OCI-LY1 (cell line): Measurements from ENCODE around the gene MOK.

Experiments
- H2AFZ ChIP-seq: fragments of 200-600 bp; sonication (generic), shearing (Covaris generic); 2 replicates; pipeline ENCODE4 v1.6.0; 2014; ENCODE audit warnings: antibody characterized with exemption, mild to moderate bottlenecking, low read length
- H3F3A ChIP-seq: fragments of 200-600 bp; sonication (generic), shearing (Covaris generic); 2 replicates; pipeline ENCODE4 v1.6.0; 2014; ENCODE audit warnings: mild to moderate bottlenecking, antibody characterized with exemption, low read length, moderate library complexity; ENCODE audit not compliant: insufficient read depth
- H3K27ac ChIP-seq: fragments of 200-600 bp; sonication (generic); 2 replicates; pipeline ENCODE4 v1.5.1; 2014; ENCODE audit warnings: low read length, mixed run types, mild to moderate bottlenecking, low read depth; ENCODE audit not compliant: poor library complexity, severe bottlenecking
- H3K27me3 ChIP-seq: fragments of 200-600 bp; sonication (generic); 2 replicates; pipeline ENCODE4 v1.6.0; 2014; ENCODE audit warnings: antibody characterized with exemption, mild to moderate bottlenecking, low read length, moderate library complexity; ENCODE audit not compliant: insufficient read depth
- H3K36me3 ChIP-seq: fragments of 200-600 bp; sonication (generic); 2 replicates; pipeline ENCODE4 v1.6.1; 2014; ENCODE audit warnings: mild to moderate bottlenecking, antibody characterized with exemption, low read length, moderate library complexity, mixed read lengths; ENCODE audit not compliant: insufficient read depth
- H3K4me1 ChIP-seq: fragments of 200-600 bp; sonication (generic); 2 replicates; pipeline ENCODE4 v1.5.1; 2014; ENCODE audit warnings: mild to moderate bottlenecking, low read length, moderate library complexity; ENCODE audit not compliant: insufficient read depth, severe bottlenecking
- H3K4me2 ChIP-seq: fragments of 200-600 bp; sonication (generic), shearing (Covaris generic); 2 replicates; pipeline ENCODE4 v1.6.1; 2014; ENCODE audit warnings: low read length
- H3K4me3 ChIP-seq: fragments of 200-600 bp; sonication (generic); 2 replicates; pipeline ENCODE4 v1.5.1; 2014; ENCODE audit warnings: low read length, low read depth, mild to moderate bottlenecking, mixed read lengths; ENCODE audit not compliant: poor library complexity, severe bottlenecking
- H3K79me2 ChIP-seq: fragments of 200-600 bp; shearing (Covaris generic); 2 replicates; pipeline ENCODE4 v1.6.1; 2016; ENCODE audit warnings: mixed run types, low read length, mixed read lengths; ENCODE audit not compliant: insufficient read depth
- H3K9ac ChIP-seq: fragments of 200-600 bp; sonication (generic), shearing (Covaris generic); 2 replicates; pipeline ENCODE4 v1.6.1; 2014; ENCODE audit warnings: mild to moderate bottlenecking, low read length, mixed read lengths
- H3K9me2 ChIP-seq: fragments of 200-600 bp; sonication (generic), shearing (Covaris generic); 2 replicates; pipeline ENCODE4 v1.6.1; 2014; ENCODE audit warnings: low read depth, mild to moderate bottlenecking, low read length, mixed read lengths
- H3K9me3 ChIP-seq: fragments of 200-600 bp; shearing (Covaris generic); 2 replicates; pipeline ENCODE4 v1.6.1; 2014; ENCODE audit warnings: low read length, mixed read lengths
- H4K20me1 ChIP-seq: fragments of 200-600 bp; sonication (generic), shearing (Covaris generic); 2 replicates; pipeline ENCODE4 v1.6.0; 2016; ENCODE audit warnings: mild to moderate bottlenecking, low read length; ENCODE audit not compliant: insufficient read depth
- EZH2 ChIP-seq: fragments of 200-600 bp; sonication (generic), shearing (Covaris generic); IDR thresholded peaks from 2 replicates; pipeline ENCODE4 v1.8.0; 2017; ENCODE audit warnings: borderline replicate concordance, mixed run types, mild to moderate bottlenecking, antibody characterized with exemption, low read length, moderate library complexity, mixed read lengths
- TF ChIP-seq, protein P1 (sequence below): fragments of 200-600 bp; sonication (generic), shearing (Covaris generic); IDR thresholded peaks from 2 replicates; pipeline ENCODE4 v1.5.1; 2017; ENCODE audit warnings: mild to moderate bottlenecking, antibody characterized with exemption, low read length, moderate library complexity, mixed read lengths

The MOK gene

DNA sequence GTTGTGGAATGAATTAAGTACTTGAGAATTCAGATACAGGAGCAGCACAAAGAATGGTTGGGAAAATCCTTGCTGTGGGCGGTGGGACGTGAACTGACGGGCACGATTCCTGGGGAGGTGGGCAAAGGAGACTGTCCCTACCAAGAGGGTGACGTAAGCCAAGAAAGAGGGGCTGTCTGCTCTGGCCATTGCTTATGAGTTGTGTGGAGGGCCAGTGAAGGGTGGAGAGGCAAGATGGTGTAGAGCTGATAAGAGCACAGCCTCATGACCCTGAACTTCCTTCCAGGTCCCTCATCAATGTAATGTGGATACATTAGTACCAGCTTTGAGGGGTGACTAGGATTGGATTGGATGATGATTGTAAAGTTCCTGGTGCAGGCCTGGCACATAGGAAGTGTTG, 115.1 kb downstream of the MOK start:
- Histone ChIP-seq H3K27me3 (no peaks in the 10 kb centered on the region), H2AFZ (no peak overlapping the region), H3K27ac (no peak overlapping the region), H3K4me3 (no peak overlapping the region), H3K4me1 (peaks cover 22% of the 10 kb centered on the region), H3K36me3 (no peaks in the 10 kb centered on the region), H3K79me2 (peaks cover 22% of the 10 kb centered on the region), H3F3A (no peaks in the 10 kb centered on the region), H3K9ac (no peak overlapping the region), H4K20me1 (no peaks in the 10 kb centered on the region), H3K9me3 (no peaks in the 10 kb centered on the region), H3K4me2 (no peak overlapping the region), H3K9me2 (no peaks in the 10 kb centered on the region)
- TF ChIP-seq EZH2, result no peak
- TF ChIP-seq, protein P1, sequence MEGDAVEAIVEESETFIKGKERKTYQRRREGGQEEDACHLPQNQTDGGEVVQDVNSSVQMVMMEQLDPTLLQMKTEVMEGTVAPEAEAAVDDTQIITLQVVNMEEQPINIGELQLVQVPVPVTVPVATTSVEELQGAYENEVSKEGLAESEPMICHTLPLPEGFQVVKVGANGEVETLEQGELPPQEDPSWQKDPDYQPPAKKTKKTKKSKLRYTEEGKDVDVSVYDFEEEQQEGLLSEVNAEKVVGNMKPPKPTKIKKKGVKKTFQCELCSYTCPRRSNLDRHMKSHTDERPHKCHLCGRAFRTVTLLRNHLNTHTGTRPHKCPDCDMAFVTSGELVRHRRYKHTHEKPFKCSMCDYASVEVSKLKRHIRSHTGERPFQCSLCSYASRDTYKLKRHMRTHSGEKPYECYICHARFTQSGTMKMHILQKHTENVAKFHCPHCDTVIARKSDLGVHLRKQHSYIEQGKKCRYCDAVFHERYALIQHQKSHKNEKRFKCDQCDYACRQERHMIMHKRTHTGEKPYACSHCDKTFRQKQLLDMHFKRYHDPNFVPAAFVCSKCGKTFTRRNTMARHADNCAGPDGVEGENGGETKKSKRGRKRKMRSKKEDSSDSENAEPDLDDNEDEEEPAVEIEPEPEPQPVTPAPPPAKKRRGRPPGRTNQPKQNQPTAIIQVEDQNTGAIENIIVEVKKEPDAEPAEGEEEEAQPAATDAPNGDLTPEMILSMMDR, result no peak

DNA sequence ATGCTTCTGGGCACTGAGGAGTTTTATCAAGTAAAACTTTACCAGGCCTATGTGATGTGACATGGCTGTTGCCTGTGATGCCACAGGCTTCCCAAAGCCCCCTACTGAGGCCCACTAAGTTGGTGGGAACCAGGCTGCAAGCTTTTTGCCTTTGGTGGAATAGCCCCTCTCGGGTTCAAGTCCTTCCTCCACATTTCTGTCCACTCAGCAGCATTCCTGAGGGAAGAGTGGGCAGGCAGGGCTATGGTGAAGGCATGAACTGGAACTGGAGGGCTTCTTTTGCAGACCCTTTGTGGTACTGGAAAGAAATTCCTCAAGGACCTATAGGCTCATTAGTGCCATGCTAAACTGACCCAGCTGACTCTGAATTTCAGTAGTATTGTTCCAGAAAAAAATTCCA, 116.8 kb downstream of the MOK start:
- H3K27me3 ChIP-seq, result no peaks in the 10 kb centered on the region
- no peak for TF ChIP-seq EZH2
- TF ChIP-seq, protein P1, result no peak
- no peak overlapping the region for H3K27ac ChIP-seq
- H3K79me2 ChIP-seq, result peaks cover 36% of the 10 kb centered on the region
- no peak overlapping the region for H2AFZ ChIP-seq
- H3K9me2 ChIP-seq, result no peaks in the 10 kb centered on the region
- no peaks in the 10 kb centered on the region for H3K36me3 ChIP-seq
- H3K4me3 ChIP-seq, result no peak overlapping the region
- no peaks in the 10 kb centered on the region for H4K20me1 ChIP-seq
- H3K9me3 ChIP-seq, result no peaks in the 10 kb centered on the region
- peaks cover 10% of the 10 kb centered on the region for H3K4me1 ChIP-seq
- H3K4me2 ChIP-seq, result no peak overlapping the region
- no peak overlapping the region for H3K9ac ChIP-seq
- H3F3A ChIP-seq, result no peaks in the 10 kb centered on the region

DNA sequence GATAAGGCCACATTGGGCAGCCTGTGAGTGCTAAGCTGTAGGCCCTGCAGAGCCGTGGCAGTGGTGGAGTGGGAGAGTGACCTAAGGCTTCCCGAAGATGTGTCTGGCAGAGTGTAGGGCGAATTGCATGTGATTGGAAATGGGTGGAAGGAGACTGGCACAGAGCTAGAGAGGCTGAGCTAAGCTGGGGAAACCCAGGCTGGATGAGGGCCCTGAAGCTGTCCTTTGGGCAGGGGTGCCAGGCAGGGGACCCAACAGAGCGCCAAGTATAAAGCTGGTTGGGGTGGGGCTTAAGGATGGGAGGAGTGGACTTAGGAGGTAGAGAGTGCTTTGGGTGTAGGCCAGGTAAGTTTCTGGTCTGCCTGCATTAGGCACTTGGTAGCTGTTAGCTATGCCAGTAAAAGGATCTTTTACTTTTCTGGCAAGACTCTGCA, 117.4 kb downstream of the MOK start:
- no peaks in the 10 kb centered on the region for H4K20me1 ChIP-seq
- peaks cover 40% of the 10 kb centered on the region for H3K79me2 ChIP-seq
- H3K4me2 ChIP-seq, result no peak overlapping the region
- TF ChIP-seq EZH2, result no peak
- TF ChIP-seq, protein P1, result no peak
- H2AFZ ChIP-seq, result no peak overlapping the region
- no peak overlapping the region for H3K9ac ChIP-seq
- H3K9me3 ChIP-seq, result no peaks in the 10 kb centered on the region
- no peaks in the 10 kb centered on the region for H3F3A ChIP-seq
- no peak overlapping the region for H3K27ac ChIP-seq
- H3K9me2 ChIP-seq, result no peaks in the 10 kb centered on the region
- H3K4me1 ChIP-seq, result peaks cover 10% of the 10 kb centered on the region
- no peaks in the 10 kb centered on the region for H3K27me3 ChIP-seq
- H3K36me3 ChIP-seq, result no peaks in the 10 kb centered on the region
- no peak overlapping the region for H3K4me3 ChIP-seq
